Measurements from ENCODE around the gene ETS2.

The ETS2 gene

GRCh38 chr21:38796424-38796823 lies 9.3 kb upstream of the ETS2 start:
- no peak overlapping the region for H3K27ac ChIP-seq
- TF ChIP-seq CTCF (conservative IDR thresholded peaks at IDR 0.05) (no peak), ZFX (IDR thresholded peaks at IDR 0.05) (no peak)

GRCh38 chr21:38797470-38797869 lies 8.3 kb upstream of the ETS2 start:
- no peak overlapping the region for H3K27ac ChIP-seq
- no peak for TF ChIP-seq ZFX (IDR thresholded peaks at IDR 0.05)
- TF ChIP-seq CTCF (conservative IDR thresholded peaks at IDR 0.05): no peak

- no peak overlapping the region for H3K27ac ChIP-seq
Observed at GRCh38 chr21:38798081-38798480, 7.6 kb upstream of the ETS2 start.

GRCh38 chr21:38798481-38798882 lies 7.2 kb upstream of the ETS2 start:
- no peak overlapping the region for H3K27ac ChIP-seq
- no peak for TF ChIP-seq CTCF (conservative IDR thresholded peaks at IDR 0.05)
- TF ChIP-seq ZFX (IDR thresholded peaks at IDR 0.05): no peak

More at GRCh38 chr21:38798081-38798480, 7.6 kb upstream of the ETS2 start:
- TF ChIP-seq ZFX (IDR thresholded peaks at IDR 0.05): no peak
- TF ChIP-seq CTCF (conservative IDR thresholded peaks at IDR 0.05): no peak

GRCh38 chr21:38800046-38800758 lies 5.5 kb upstream of the ETS2 start:
- TF ChIP-seq CTCF (conservative IDR thresholded peaks at IDR 0.05) (no peak), ZFX (IDR thresholded peaks at IDR 0.05) (no peak)
- H3K27ac ChIP-seq: no peak overlapping the region

GRCh38 chr21:38800924-38801744 lies 4.6 kb upstream of the ETS2 start:
- TF ChIP-seq ZFX (IDR thresholded peaks at IDR 0.05) (no peak), CTCF (conservative IDR thresholded peaks at IDR 0.05) (no peak)
- no peak overlapping the region for H3K27ac ChIP-seq
